Dendritic cell treated with granulocyte-macrophage colony-stimulating factor and Interleukin-4, amounts not matched to agents 40 ng/mL and 50 ng/mL, for 4 days (primary cell): Measurements from ENCODE around the gene SLC22A7.

Experiments used
- H3K27ac Mint-ChIP-seq: one replicate; pipeline ENCODE4 v1.8.0; 2022; ENCODE audit warnings: mild to moderate bottlenecking, mixed read lengths
- H3K27me3 Mint-ChIP-seq: one replicate; pipeline ENCODE4 v1.8.0; 2022; ENCODE audit warnings: mild to moderate bottlenecking, mixed read lengths
- H3K36me3 Mint-ChIP-seq: one replicate; pipeline ENCODE4 v1.8.0; 2022; ENCODE audit warnings: low read depth, mixed read lengths
- H3K4me1 Mint-ChIP-seq: one replicate; pipeline ENCODE4 v1.8.0; 2022; ENCODE audit warnings: low read depth, mixed read lengths
- H3K4me3 Mint-ChIP-seq: one replicate; pipeline ENCODE4 v1.8.0; 2022; ENCODE audit warnings: mild to moderate bottlenecking, moderate library complexity, mixed read lengths
- H3K9me3 Mint-ChIP-seq: one replicate; pipeline ENCODE4 v1.8.0; 2022; ENCODE audit warnings: mixed read lengths
- intact Hi-C: fragments of 100-400 bp; cut with micrococcal nuclease; formaldehyde crosslinking; loops from one replicate; pipeline ENCODE4 v1.15.0; 2022

The SLC22A7 gene

GRCh38 chr6:43297644-43298564, at the start of gene SLC22A7:
SLC22A7 (plus strand) TSS chr6:43298260; CDS start chr6:43298359, 99 bp downstream.
- H3K36me3 Mint-ChIP-seq: no peaks in the 10 kb centered on the region
- no peak within 1 kb of the TSS for H3K27ac Mint-ChIP-seq
- intact Hi-C loops: no loop called here

GRCh38 chr6:43248791-43249190, 49.3 kb upstream of the SLC22A7 start:
- H3K4me3 Mint-ChIP-seq: no peak overlapping the region
- no peak overlapping the region for H3K27ac Mint-ChIP-seq
- no peaks in the 10 kb centered on the region for H3K36me3 Mint-ChIP-seq
- peaks cover 43% of the 10 kb centered on the region for H3K27me3 Mint-ChIP-seq
- no peaks in the 10 kb centered on the region for H3K9me3 Mint-ChIP-seq
- intact Hi-C loops: no loop called here
- H3K4me1 Mint-ChIP-seq: peaks cover 27% of the 10 kb centered on the region

More at GRCh38 chr6:43297644-43298564, at the start of gene SLC22A7:
- Mint-ChIP-seq H3K4me1 (peaks cover 7% of the 10 kb centered on the region), H3K27me3 (peaks cover 23% of the 10 kb centered on the region), H3K4me3 (no peak within 1 kb of the TSS), H3K9me3 (no peaks in the 10 kb centered on the region)

GRCh38 chr6:43250992-43251373, 47.1 kb upstream of the SLC22A7 start:
- H3K27me3 Mint-ChIP-seq: peaks cover 54% of the 10 kb centered on the region
- H3K36me3 Mint-ChIP-seq: no peaks in the 10 kb centered on the region
- intact Hi-C loops: no loop called here
- H3K9me3 Mint-ChIP-seq: no peaks in the 10 kb centered on the region
- H3K27ac Mint-ChIP-seq: no peak overlapping the region
- peaks cover 27% of the 10 kb centered on the region for H3K4me1 Mint-ChIP-seq
- H3K4me3 Mint-ChIP-seq: no peak overlapping the region

- H3K4me1 Mint-ChIP-seq: peaks cover 19% of the 10 kb centered on the region
- no peak overlapping the region for H3K27ac Mint-ChIP-seq
- H3K27me3 Mint-ChIP-seq: peaks cover 53% of the 10 kb centered on the region
- no peaks in the 10 kb centered on the region for H3K36me3 Mint-ChIP-seq
- no peak overlapping the region for H3K4me3 Mint-ChIP-seq
- no peaks in the 10 kb centered on the region for H3K9me3 Mint-ChIP-seq
- intact Hi-C loops: no loop called here
These were observed 44.7 kb upstream of the SLC22A7 start for GRCh38 chr6:43253401-43253800.

- Mint-ChIP-seq H3K27ac (no peak overlapping the region), H3K27me3 (peaks cover 52% of the 10 kb centered on the region), H3K4me1 (peaks cover 19% of the 10 kb centered on the region), H3K36me3 (no peaks in the 10 kb centered on the region), H3K4me3 (no peak overlapping the region), H3K9me3 (no peaks in the 10 kb centered on the region)
- intact Hi-C loops: no loop called here
These were observed 43.8 kb upstream of the SLC22A7 start for GRCh38 chr6:43254138-43254817.

GRCh38 chr6:43254846-43255245, 43.2 kb upstream of the SLC22A7 start:
- H3K9me3 Mint-ChIP-seq: no peaks in the 10 kb centered on the region
- no peak overlapping the region for H3K4me3 Mint-ChIP-seq
- H3K4me1 Mint-ChIP-seq: peaks cover 19% of the 10 kb centered on the region
- H3K27me3 Mint-ChIP-seq: peaks cover 52% of the 10 kb centered on the region
- no peaks in the 10 kb centered on the region for H3K36me3 Mint-ChIP-seq
- H3K27ac Mint-ChIP-seq: no peak overlapping the region
- intact Hi-C loops: no loop called here

GRCh38 chr6:43255408-43256054, 42.5 kb upstream of the SLC22A7 start:
- Mint-ChIP-seq H3K4me1 (peaks cover 19% of the 10 kb centered on the region), H3K27ac (no peak overlapping the region), H3K36me3 (no peaks in the 10 kb centered on the region), H3K4me3 (no peak overlapping the region), H3K9me3 (no peaks in the 10 kb centered on the region), H3K27me3 (peaks cover 51% of the 10 kb centered on the region)
- intact Hi-C loops: no loop called here

GRCh38 chr6:43256670-43257366, 41.2 kb upstream of the SLC22A7 start:
- H3K4me1 Mint-ChIP-seq: peaks cover 9% of the 10 kb centered on the region
- intact Hi-C loops: no loop called here
- H3K36me3 Mint-ChIP-seq: no peaks in the 10 kb centered on the region
- H3K27ac Mint-ChIP-seq: no peak overlapping the region
- H3K4me3 Mint-ChIP-seq: no peak overlapping the region
- H3K9me3 Mint-ChIP-seq: no peaks in the 10 kb centered on the region
- peaks cover 38% of the 10 kb centered on the region for H3K27me3 Mint-ChIP-seq

GRCh38 chr6:43257367-43258145, 40.5 kb upstream of the SLC22A7 start:
- Mint-ChIP-seq H3K9me3 (no peaks in the 10 kb centered on the region), H3K27me3 (peaks cover 31% of the 10 kb centered on the region), H3K4me3 (no peak overlapping the region), H3K36me3 (no peaks in the 10 kb centered on the region), H3K4me1 (peaks cover 9% of the 10 kb centered on the region), H3K27ac (no peak overlapping the region)
- intact Hi-C loops: no loop called here

- H3K27ac Mint-ChIP-seq: no peak overlapping the region
- H3K9me3 Mint-ChIP-seq: no peaks in the 10 kb centered on the region
- peaks cover 25% of the 10 kb centered on the region for H3K27me3 Mint-ChIP-seq
- H3K4me3 Mint-ChIP-seq: no peak overlapping the region
- H3K4me1 Mint-ChIP-seq: peaks cover 9% of the 10 kb centered on the region
- no peaks in the 10 kb centered on the region for H3K36me3 Mint-ChIP-seq
- intact Hi-C loops: no loop called here
These were observed 39.9 kb upstream of the SLC22A7 start for GRCh38 chr6:43258180-43258579.

- H3K27ac Mint-ChIP-seq: no peak overlapping the region
- H3K9me3 Mint-ChIP-seq: no peaks in the 10 kb centered on the region
- no peaks in the 10 kb centered on the region for H3K36me3 Mint-ChIP-seq
- peaks cover 20% of the 10 kb centered on the region for H3K27me3 Mint-ChIP-seq
- H3K4me3 Mint-ChIP-seq: no peak overlapping the region
- intact Hi-C loops: no loop called here
- peaks cover 12% of the 10 kb centered on the region for H3K4me1 Mint-ChIP-seq
These were observed 39.0 kb upstream of the SLC22A7 start for GRCh38 chr6:43258807-43259686.

- Mint-ChIP-seq H3K27ac (no peak overlapping the region), H3K9me3 (no peaks in the 10 kb centered on the region), H3K4me3 (no peak overlapping the region), H3K4me1 (peaks cover 12% of the 10 kb centered on the region), H3K27me3 (peaks cover 15% of the 10 kb centered on the region), H3K36me3 (no peaks in the 10 kb centered on the region)
- intact Hi-C loops: no loop called here
These were observed 37.3 kb upstream of the SLC22A7 start for GRCh38 chr6:43260791-43261190.
